HFFc6 (cell line): Measurements from ENCODE around the gene UGT1A8. TPM values are rescaled to one million over a fixed set of nuclear protein-coding genes. Genes with fewer than 3 reads are reported as not detected.

ENCODE experiments used
- DNase-seq: peaks from one replicate; pipeline ENCODE4 v3.0.0-alpha.2; 2018
- H3K27ac Mint-ChIP-seq: 2 replicates; pipeline ENCODE4 v1.8.0; 2020; ENCODE audit warnings: mild to moderate bottlenecking, mixed read lengths
- H3K27me3 Mint-ChIP-seq: 2 replicates; pipeline ENCODE4 v1.8.0; 2021; ENCODE audit warnings: mild to moderate bottlenecking, moderate library complexity, mixed read lengths; ENCODE audit not compliant: insufficient read depth
- H3K36me3 Mint-ChIP-seq: 2 replicates; pipeline ENCODE4 v1.8.0; 2021; ENCODE audit warnings: low read depth, mixed read lengths
- H3K4me1 Mint-ChIP-seq: 2 replicates; pipeline ENCODE4 v1.8.0; 2020; ENCODE audit warnings: low read depth, mixed read lengths
- H3K4me3 Mint-ChIP-seq: 2 replicates; pipeline ENCODE4 v1.8.0; 2020; ENCODE audit warnings: mild to moderate bottlenecking, moderate library complexity, mixed read lengths
- H3K9me3 Mint-ChIP-seq: 2 replicates; pipeline ENCODE4 v1.8.0; 2020; ENCODE audit warnings: mild to moderate bottlenecking, mixed read lengths
- total RNA-seq, 6 experiments: library from RNA; stranded (reverse); fragmentation: NEBNext Ultra II Directional; extraction: Animal tissue kit (Norgen Biotek cat#: 25700); gene quantifications; 2 replicates in 1 of 6; 3 replicates in 5 of 6; pipeline ENCODE4 v1.2.3, GENCODE V29; 2021
- TF ChIP-seq, protein P1 (sequence below): fragments of 200-600 bp; sonication (generic); IDR thresholded peaks from 2 replicates; pipeline ENCODE4 v1.5.0; 2021; ENCODE audit warnings: antibody characterized with exemption, mild to moderate bottlenecking

The UGT1A8 gene
- total RNA-seq, 6 experiments from 2014 or later = not detected

DNA sequence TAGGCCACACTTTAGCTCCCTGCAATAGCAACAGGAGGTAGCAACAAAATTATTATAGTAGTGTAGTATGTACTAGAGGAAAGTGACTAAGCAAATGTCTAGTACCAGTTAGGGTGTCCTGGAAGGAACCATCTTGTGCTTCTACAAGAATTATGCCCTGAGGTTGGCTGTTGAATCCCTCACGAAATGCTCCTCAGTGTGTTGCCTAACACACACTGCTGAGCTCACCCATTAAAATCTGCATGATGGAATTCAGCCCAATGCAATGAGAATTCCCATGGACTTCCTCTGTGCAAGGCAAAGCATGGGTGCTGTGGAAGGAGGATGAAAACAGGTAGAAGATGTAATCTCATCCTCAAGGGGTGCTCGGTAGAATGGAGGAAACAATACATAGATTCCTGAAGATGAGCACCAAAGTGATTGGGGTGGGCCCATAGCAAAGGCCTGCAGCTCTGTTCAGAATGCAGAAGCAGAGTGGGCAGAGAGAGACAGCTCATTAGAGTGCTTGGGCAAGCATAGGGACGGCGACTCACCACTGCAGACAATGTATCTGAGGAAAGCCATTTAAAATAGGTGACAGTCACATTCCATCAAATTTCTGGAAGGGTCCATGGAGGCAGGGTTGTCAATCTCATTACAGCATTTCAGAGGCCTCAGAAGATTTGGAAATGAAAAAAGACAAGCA lies 63.1 kb downstream of the UGT1A8 start:
- Mint-ChIP-seq H3K27me3 (peaks cover 2% of the 10 kb centered on the region; the same call in 1 of the 2 replicates), H3K4me3 (no peak overlapping the region), H3K4me1 (no peaks in the 10 kb centered on the region), H3K27ac (no peak overlapping the region), H3K36me3 (no peaks in the 10 kb centered on the region), H3K9me3 (peaks cover 10% of the 10 kb centered on the region; the same call in 1 of the 2 replicates)
- TF ChIP-seq, protein P1, sequence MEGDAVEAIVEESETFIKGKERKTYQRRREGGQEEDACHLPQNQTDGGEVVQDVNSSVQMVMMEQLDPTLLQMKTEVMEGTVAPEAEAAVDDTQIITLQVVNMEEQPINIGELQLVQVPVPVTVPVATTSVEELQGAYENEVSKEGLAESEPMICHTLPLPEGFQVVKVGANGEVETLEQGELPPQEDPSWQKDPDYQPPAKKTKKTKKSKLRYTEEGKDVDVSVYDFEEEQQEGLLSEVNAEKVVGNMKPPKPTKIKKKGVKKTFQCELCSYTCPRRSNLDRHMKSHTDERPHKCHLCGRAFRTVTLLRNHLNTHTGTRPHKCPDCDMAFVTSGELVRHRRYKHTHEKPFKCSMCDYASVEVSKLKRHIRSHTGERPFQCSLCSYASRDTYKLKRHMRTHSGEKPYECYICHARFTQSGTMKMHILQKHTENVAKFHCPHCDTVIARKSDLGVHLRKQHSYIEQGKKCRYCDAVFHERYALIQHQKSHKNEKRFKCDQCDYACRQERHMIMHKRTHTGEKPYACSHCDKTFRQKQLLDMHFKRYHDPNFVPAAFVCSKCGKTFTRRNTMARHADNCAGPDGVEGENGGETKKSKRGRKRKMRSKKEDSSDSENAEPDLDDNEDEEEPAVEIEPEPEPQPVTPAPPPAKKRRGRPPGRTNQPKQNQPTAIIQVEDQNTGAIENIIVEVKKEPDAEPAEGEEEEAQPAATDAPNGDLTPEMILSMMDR = no peak
- DNase-seq = no peak

DNA sequence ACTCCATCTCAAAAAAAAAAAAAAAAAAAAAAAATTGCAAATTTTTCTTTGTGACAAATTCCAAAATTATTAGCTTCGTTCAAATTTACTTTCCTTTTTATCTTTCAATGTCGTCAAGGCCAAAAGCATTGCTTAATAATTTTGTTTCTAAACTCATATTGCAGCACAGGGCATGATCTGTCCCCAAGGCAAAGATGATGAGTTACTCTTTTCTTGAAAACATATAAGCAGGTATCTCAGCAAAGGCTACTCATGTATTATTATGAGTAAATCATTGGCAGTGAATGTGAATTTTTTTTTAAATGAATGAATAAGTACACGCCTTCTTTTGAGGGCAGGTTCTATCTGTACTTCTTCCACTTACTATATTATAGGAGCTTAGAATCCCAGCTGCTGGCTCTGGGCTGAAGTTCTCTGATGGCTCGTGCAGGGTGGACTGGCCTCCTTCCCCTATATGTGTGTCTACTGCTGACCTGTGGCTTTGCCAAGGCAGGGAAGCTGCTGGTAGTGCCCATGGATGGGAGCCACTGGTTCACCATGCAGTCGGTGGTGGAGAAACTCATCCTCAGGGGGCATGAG lies 64.2 kb downstream of the UGT1A8 start, which contains the start of gene UGT1A7:
TSS of gene UGT1A7 (plus strand) at position 381 of the 579 bp plus-strand sequence. CDS start at position 418, 37 bp downstream.
- no peak within 1 kb of the TSS for H3K27ac Mint-ChIP-seq
- no peak for DNase-seq
- peaks cover 13% of the 10 kb centered on the region; the same call in 1 of the 2 replicates for H3K9me3 Mint-ChIP-seq
- H3K4me1 Mint-ChIP-seq = no peaks in the 10 kb centered on the region
- H3K27me3 Mint-ChIP-seq = peaks cover 3% of the 10 kb centered on the region; the same call in 1 of the 2 replicates
- TF ChIP-seq, protein P1 = no peak
- H3K36me3 Mint-ChIP-seq = no peaks in the 10 kb centered on the region
- H3K4me3 Mint-ChIP-seq = no peak within 1 kb of the TSS

DNA sequence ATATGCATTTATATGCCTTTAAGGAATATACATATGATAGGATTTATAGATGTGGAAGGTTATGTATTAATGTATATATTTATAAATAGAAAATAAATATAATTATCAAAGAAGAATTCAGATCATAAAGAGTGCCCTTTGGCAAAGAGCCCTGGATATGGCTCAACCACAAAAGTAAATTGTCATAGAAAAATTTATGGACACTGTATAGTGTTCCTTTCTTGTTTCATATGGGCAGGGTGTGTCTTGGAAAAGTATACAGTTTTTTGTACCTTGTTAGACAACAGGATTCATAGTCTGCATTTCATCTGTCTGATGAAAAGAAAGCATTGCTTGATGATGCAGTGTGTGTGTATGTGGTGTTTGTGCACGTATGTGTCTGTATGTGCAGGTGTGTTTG lies 67.2 kb downstream of the UGT1A8 start:
- Mint-ChIP-seq H3K27ac (no peak overlapping the region), H3K9me3 (peaks cover 18% of the 10 kb centered on the region), H3K4me3 (no peak overlapping the region), H3K4me1 (no peaks in the 10 kb centered on the region), H3K36me3 (no peaks in the 10 kb centered on the region), H3K27me3 (peaks cover 5% of the 10 kb centered on the region; the same call in 1 of the 2 replicates)
- DNase-seq = no peak
- TF ChIP-seq, protein P1 = no peak

DNA sequence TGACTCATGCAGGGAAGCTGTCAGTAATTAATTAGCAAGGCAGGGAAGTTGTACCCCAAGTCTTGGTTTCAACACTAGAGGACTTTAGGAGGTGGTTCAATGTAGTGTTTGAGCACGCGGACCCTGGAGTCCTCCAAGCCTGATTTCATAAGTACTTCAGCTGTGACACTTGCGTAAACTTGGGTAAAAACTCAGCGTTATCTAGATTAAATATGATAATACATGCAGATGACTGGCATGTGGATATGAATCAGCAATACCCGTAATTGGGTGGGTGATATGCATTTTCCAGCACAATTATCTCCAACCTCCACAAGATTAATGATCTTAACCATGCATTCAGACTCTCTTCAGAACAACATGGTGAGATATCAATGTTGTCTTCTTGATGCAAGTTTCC lies 69.5 kb downstream of the UGT1A8 start:
- TF ChIP-seq, protein P1 = no peak
- Mint-ChIP-seq H3K4me3 (no peak overlapping the region), H3K27ac (no peak overlapping the region), H3K4me1 (peaks cover 4% of the 10 kb centered on the region; the same call in 1 of the 2 replicates), H3K36me3 (no peaks in the 10 kb centered on the region), H3K9me3 (peaks cover 8% of the 10 kb centered on the region), H3K27me3 (peaks cover 7% of the 10 kb centered on the region; the same call in 1 of the 2 replicates)
- DNase-seq = no peak

DNA sequence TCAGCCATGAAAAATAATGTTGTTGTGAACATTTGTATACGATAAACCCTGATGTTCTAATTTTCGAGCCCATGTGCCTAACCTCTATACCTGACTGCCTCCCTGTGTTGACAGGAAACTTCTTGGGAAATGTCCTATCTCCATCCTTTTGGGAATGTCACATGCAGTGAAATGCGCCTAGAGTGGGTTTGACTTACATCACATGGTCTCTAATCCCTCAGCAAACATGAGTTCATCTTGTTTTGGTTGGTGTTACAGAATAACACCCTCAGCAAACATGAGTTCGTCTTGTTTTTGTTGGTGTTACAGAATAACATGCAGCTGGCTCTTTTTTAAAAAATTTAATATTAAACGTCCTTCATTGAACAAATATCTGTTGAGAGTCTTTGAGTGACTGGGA lies 70.9 kb downstream of the UGT1A8 start:
- TF ChIP-seq, protein P1 = no peak
- Mint-ChIP-seq H3K27me3 (peaks cover 9% of the 10 kb centered on the region; the same call in 1 of the 2 replicates), H3K9me3 (peaks cover 8% of the 10 kb centered on the region), H3K4me1 (peaks cover 4% of the 10 kb centered on the region; the same call in 1 of the 2 replicates), H3K4me3 (no peak overlapping the region), H3K36me3 (no peaks in the 10 kb centered on the region), H3K27ac (no peak overlapping the region)
- no peak for DNase-seq
